ENCODE data around the gene LYRM4.

- no peak for TF ChIP-seq CTCF (IDR thresholded peaks at IDR 0.05)
- TF ChIP-seq POLR2A (IDR thresholded peaks at IDR 0.05) = no peak
Observed at GRCh38 chr6:5250451-5250850, 10.3 kb downstream of the LYRM4 start.

All from right lobe of liver (tissue), 4 donors.